MCF 10A (cell line): ENCODE measurements around the gene TBC1D14. TPM values are rescaled to one million over a fixed set of nuclear protein-coding genes. Genes with fewer than 3 reads are reported as not detected.

Source experiments
- BruUV-seq: library from RNA; stranded (reverse); fragments of 400-500 nt; replicated peaks from 2 replicates; lab custom pipeline; 2021; lab: Mats Ljungman, UMichigan
- CTCF ChIA-PET: fragments of 300-600 bp; sonication (Branson Sonifier 250); formaldehyde crosslinking; extraction: SDS; loops from one replicate; lab custom pipeline; 2021; ENCODE audit warnings: antibody characterized with exemption, inconsistent platforms; lab: Yijun Ruan, JAX
- POLR2A ChIA-PET: fragments of 300-600, 350-650 bp; sonication (Branson Sonifier 250); formaldehyde crosslinking; extraction: SDS; loops from one replicate; lab custom pipeline; 2020; ENCODE audit warnings: antibody characterized with exemption, inconsistent platforms; lab: Yijun Ruan, JAX
- DNase-seq: peaks from one replicate; pipeline ENCODE4 v3.0.0-alpha.2; 2018; ENCODE audit not compliant: unreplicated experiment
- H3K27ac Mint-ChIP-seq: one replicate; pipeline ENCODE4 v1.8.0; 2022; ENCODE audit warnings: mild to moderate bottlenecking, low read depth, mixed read lengths; ENCODE audit not compliant: unreplicated experiment
- H3K27me3 Mint-ChIP-seq: one replicate; pipeline ENCODE4 v1.8.0; 2022; ENCODE audit warnings: mixed read lengths; ENCODE audit not compliant: insufficient read depth, unreplicated experiment
- H3K36me3 Mint-ChIP-seq: one replicate; pipeline ENCODE4 v1.8.0; 2022; ENCODE audit warnings: mild to moderate bottlenecking, moderate library complexity, mixed read lengths; ENCODE audit not compliant: insufficient read depth, unreplicated experiment
- H3K4me1 Mint-ChIP-seq: one replicate; pipeline ENCODE4 v1.8.0; 2022; ENCODE audit warnings: mixed read lengths; ENCODE audit not compliant: insufficient read depth, unreplicated experiment
- H3K4me3 Mint-ChIP-seq: one replicate; pipeline ENCODE4 v1.8.0; 2022; ENCODE audit warnings: mild to moderate bottlenecking, moderate library complexity, mixed read lengths; ENCODE audit not compliant: unreplicated experiment
- H3K9me3 Mint-ChIP-seq: one replicate; pipeline ENCODE4 v1.8.0; 2022; ENCODE audit warnings: mixed read lengths; ENCODE audit not compliant: unreplicated experiment
- CTCF ChIP-seq: fragments of 200-600 bp; IDR thresholded peaks from one replicate; pipeline ENCODE4 v1.8.0; 2022; ENCODE audit warnings: antibody characterized with exemption, mild to moderate bottlenecking; ENCODE audit not compliant: unreplicated experiment
- intact Hi-C: fragments of 100-400 bp; cut with micrococcal nuclease; formaldehyde crosslinking; loops from 2 replicates; pipeline ENCODE4 v1.14.1; 2022
- total RNA-seq: library from RNA; stranded (reverse); gene quantifications from 2 replicates; pipeline ENCODE4 v1.2.3, GENCODE V29; 2022

TBC1D14 gene
- total RNA-seq, 1 experiment from 2014 or later: 55.1 TPM

GRCh38 chr4:6873291-6873690 lies 36.3 kb upstream of the TBC1D14 start:
- peak; percentile 34 for DNase-seq
- H3K9me3 Mint-ChIP-seq: no peaks in the 10 kb centered on the region
- intact Hi-C loops: loop anchor here (1.0 to 5.0 kb wide), 4 partner anchors 91 to 199 kb away; partner anchors contain the start of gene KIAA0232
- no peak overlapping the region for H3K4me3 Mint-ChIP-seq
- H3K27ac Mint-ChIP-seq: no peak overlapping the region
- ChIA-PET CTCF (interaction anchor here (0.6 to 7.5 kb wide), 54 partner anchors 10 to 344 kb away, joined by 3 to 208 read pairs (median 6); partner anchors contain the start of gene BLOC1S4), POLR2A (interaction anchor here (1.0 to 2.8 kb wide), 5 partner anchors 105 to 199 kb away, joined by 3 to 24 read pairs (median 12); partner anchors contain the start of gene MRFAP1L1)
- no peak for TF ChIP-seq CTCF
- H3K27me3 Mint-ChIP-seq: no peaks in the 10 kb centered on the region
- no TSS peak for BruUV-seq
- H3K36me3 Mint-ChIP-seq: peaks cover 58% of the 10 kb centered on the region
- H3K4me1 Mint-ChIP-seq: no peaks in the 10 kb centered on the region

- Mint-ChIP-seq H3K9me3 (no peaks in the 10 kb centered on the region), H3K4me3 (no peak overlapping the region), H3K27me3 (no peaks in the 10 kb centered on the region), H3K27ac (no peak overlapping the region), H3K36me3 (peaks cover 58% of the 10 kb centered on the region), H3K4me1 (no peaks in the 10 kb centered on the region)
- ChIA-PET CTCF (interaction anchor here (0.6 to 7.5 kb wide), 58 partner anchors 10 to 1225 kb away, joined by 3 to 208 read pairs (median 5); partner anchors contain the start of genes BLOC1S4 and MRFAP1L1), POLR2A (interaction anchor here (0.6 to 2.8 kb wide), 7 partner anchors 9 to 200 kb away, joined by 3 to 24 read pairs (median 4); partner anchors contain the start of gene MRFAP1L1)
- peak; percentile 65 for DNase-seq
- BruUV-seq: no TSS peak
- TF ChIP-seq CTCF: peak; percentile 88
- intact Hi-C loops: loop anchor here (1.0 to 5.0 kb wide), 4 partner anchors 92 to 200 kb away; partner anchors contain the start of gene KIAA0232
These were observed 35.7 kb upstream of the TBC1D14 start for GRCh38 chr4:6873792-6874461.

DNA sequence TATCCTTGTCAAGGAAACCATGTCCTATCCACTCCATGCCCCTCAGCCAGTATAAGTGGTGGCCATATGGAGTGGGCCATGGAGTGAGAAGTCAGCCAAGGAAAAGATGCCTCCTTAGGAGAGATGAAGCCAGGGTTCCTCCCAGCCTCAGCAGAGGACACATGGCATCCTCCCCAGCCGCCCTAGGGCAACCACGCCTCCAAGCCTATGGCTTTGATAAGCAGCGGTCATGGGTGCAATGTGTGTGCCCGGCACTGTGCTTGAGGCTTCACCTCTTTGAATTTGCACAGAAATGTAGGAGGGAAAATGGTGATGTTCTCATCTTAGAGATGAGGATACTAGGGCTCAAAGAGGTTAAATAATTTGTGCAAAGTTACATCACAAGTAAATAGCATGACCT lies 34.6 kb upstream of the TBC1D14 start:
- POLR2A ChIA-PET: interaction anchor here (0.8 to 2.8 kb wide), 3 partner anchors 155 to 201 kb away, joined by 3 to 24 read pairs (median 13); a partner anchor contains a TSS
- H3K4me1 Mint-ChIP-seq: no peaks in the 10 kb centered on the region
- DNase-seq: no peak
- H3K27ac Mint-ChIP-seq: peak overlapping the region; percentile 9
- no peaks in the 10 kb centered on the region for H3K9me3 Mint-ChIP-seq
- peaks cover 61% of the 10 kb centered on the region for H3K36me3 Mint-ChIP-seq
- no peak overlapping the region for H3K4me3 Mint-ChIP-seq
- intact Hi-C loops: loop anchor here (5.0 kb wide), 1 partner anchor 197 kb away; no protein-coding TSS in a partner anchor
- BruUV-seq: no TSS peak
- CTCF ChIA-PET: interaction anchor here (0.5 to 7.5 kb wide), 18 partner anchors 10 to 460 kb away, joined by 3 to 208 read pairs (median 14); partner anchors contain the start of gene BLOC1S4
- TF ChIP-seq CTCF: no peak
- H3K27me3 Mint-ChIP-seq: no peaks in the 10 kb centered on the region

- H3K4me3 Mint-ChIP-seq: no peak overlapping the region
- intact Hi-C loops: no loop called here
- peaks cover 66% of the 10 kb centered on the region for H3K36me3 Mint-ChIP-seq
- H3K27ac Mint-ChIP-seq: peak overlapping the region; percentile 9
- no TSS peak for BruUV-seq
- no peaks in the 10 kb centered on the region for H3K9me3 Mint-ChIP-seq
- ChIA-PET POLR2A (interaction anchor here (0.7 to 2.5 kb wide), 3 partner anchors 155 to 719 kb away, joined by 3 to 13 read pairs (median 3); a partner anchor contains a TSS), CTCF (interaction anchor here (0.5 to 7.5 kb wide), 14 partner anchors 10 to 460 kb away, joined by 3 to 208 read pairs (median 4); partner anchors contain the start of gene BLOC1S4)
- H3K4me1 Mint-ChIP-seq: no peaks in the 10 kb centered on the region
- TF ChIP-seq CTCF: no peak
- DNase-seq: no peak
- H3K27me3 Mint-ChIP-seq: no peaks in the 10 kb centered on the region
These were observed 34.2 kb upstream of the TBC1D14 start for GRCh38 chr4:6875431-6875831.
